WTC11 (cell line): ENCODE results near the gene HIPK3. TPM values are rescaled to one million over a fixed set of nuclear protein-coding genes. Genes with fewer than 3 reads are reported as not detected.

Source experiments
- ATAC-seq: fragments of 200-7000 bp; cut with Tn5 transposase; 2 replicates; pipeline ENCODE4 v1.10.0; 2021; ENCODE audit warnings: mild to moderate bottlenecking, moderate library complexity
- CTCF ChIA-PET: fragments of 300-600 bp; sonication (Branson Sonifier 250); formaldehyde crosslinking; loops from one replicate; lab custom pipeline; 2021; ENCODE audit warnings: antibody characterized with exemption; lab: Charles Lee
- POLR2A ChIA-PET: fragments of 350-600 bp; sonication (Branson Sonifier 250); formaldehyde crosslinking; loops from one replicate; lab custom pipeline; 2021; ENCODE audit warnings: antibody characterized with exemption; lab: Charles Lee
- DNase-seq: peaks from one replicate; pipeline ENCODE4 v3.0.0; 2021; ENCODE audit warnings: low spot score
- H3K27ac Mint-ChIP-seq: 2 replicates; pipeline ENCODE4 v1.8.0; 2021; ENCODE audit warnings: mixed read lengths
- H3K27me3 Mint-ChIP-seq: 2 replicates; pipeline ENCODE4 v1.8.0; 2021; ENCODE audit warnings: low read depth, mild to moderate bottlenecking, moderate library complexity, mixed read lengths
- H3K36me3 Mint-ChIP-seq: 2 replicates; pipeline ENCODE4 v1.8.0; 2021; ENCODE audit warnings: mixed read lengths
- H3K4me1 Mint-ChIP-seq: 2 replicates; pipeline ENCODE4 v1.8.0; 2022; ENCODE audit warnings: mixed read lengths
- H3K4me3 Mint-ChIP-seq: 2 replicates; pipeline ENCODE4 v1.8.0; 2021; ENCODE audit warnings: mild to moderate bottlenecking, moderate library complexity, mixed read lengths
- H3K9me3 Mint-ChIP-seq: 2 replicates; pipeline ENCODE4 v1.8.0; 2021; ENCODE audit warnings: mixed read lengths
- CBFB ChIP-seq: sonication (generic); formaldehyde crosslinking; IDR thresholded peaks from 2 replicates; pipeline ENCODE4 v1.8.1; 2022; ENCODE audit warnings: mild to moderate bottlenecking, low read depth, missing genetic modification reagents
- CREB1 ChIP-seq: sonication (generic); formaldehyde crosslinking; IDR thresholded peaks from 2 replicates; pipeline ENCODE4 v1.8.0; 2023; ENCODE audit warnings: mild to moderate bottlenecking, missing genetic modification reagents
- CREM ChIP-seq: sonication (generic); formaldehyde crosslinking; IDR thresholded peaks from 2 replicates; pipeline ENCODE4 v1.8.1; 2022; ENCODE audit warnings: mild to moderate bottlenecking, missing genetic modification reagents, moderate library complexity
- E2F4 ChIP-seq: sonication (generic); formaldehyde crosslinking; IDR thresholded peaks from 2 replicates; pipeline ENCODE4 v1.8.1; 2022; ENCODE audit warnings: low read depth, mild to moderate bottlenecking, moderate library complexity, missing genetic modification reagents, borderline replicate concordance
- ERG ChIP-seq: fragments of 250-450 bp; sonication (Bioruptor Pico); IDR thresholded peaks from 2 replicates; pipeline ENCODE4 v1.8.0; 2021; ENCODE audit warnings: mild to moderate bottlenecking
- FOXJ3 ChIP-seq: sonication (generic); formaldehyde crosslinking; IDR thresholded peaks from 2 replicates; pipeline ENCODE4 v1.9.0; 2021; ENCODE audit warnings: missing genetic modification reagents, mild to moderate bottlenecking, borderline replicate concordance
- JAZF1 ChIP-seq: fragments of 250-450 bp; sonication (Bioruptor Pico); IDR thresholded peaks from 2 replicates; pipeline ENCODE4 v1.9.0; 2021; ENCODE audit warnings: moderate library complexity, mild to moderate bottlenecking, inconsistent platforms
- JUN ChIP-seq: sonication (generic); formaldehyde crosslinking; IDR thresholded peaks from 2 replicates; pipeline ENCODE4 v1.8.0; 2023; ENCODE audit warnings: mild to moderate bottlenecking, missing genetic modification reagents
- OVOL2 ChIP-seq: fragments of 250-450 bp; sonication (Bioruptor Pico); IDR thresholded peaks from 2 replicates; pipeline ENCODE4 v1.9.0; 2021; ENCODE audit warnings: mild to moderate bottlenecking, borderline replicate concordance
- PRRX2 ChIP-seq: fragments of 250-450 bp; sonication (Bioruptor Pico); IDR thresholded peaks from 2 replicates; pipeline ENCODE4 v1.8.0; 2021; ENCODE audit warnings: mild to moderate bottlenecking
- SMAD4 ChIP-seq: sonication (generic); formaldehyde crosslinking; IDR thresholded peaks from 2 replicates; pipeline ENCODE4 v1.8.0; 2022; ENCODE audit warnings: mild to moderate bottlenecking, missing genetic modification reagents
- SP1 ChIP-seq: sonication (generic); formaldehyde crosslinking; conservative IDR thresholded peaks from 2 replicates; pipeline ENCODE4 v1.8.1; 2022; ENCODE audit warnings: missing genetic modification reagents
- TCF7 ChIP-seq: sonication (generic); formaldehyde crosslinking; IDR thresholded peaks from 2 replicates; pipeline ENCODE4 v1.8.0; 2022; ENCODE audit warnings: mild to moderate bottlenecking, low read depth, missing genetic modification reagents, moderate library complexity
- ZNF232 ChIP-seq: sonication (generic); formaldehyde crosslinking; IDR thresholded peaks from 2 replicates; pipeline ENCODE4 v1.8.0; 2022; ENCODE audit warnings: mild to moderate bottlenecking, missing genetic modification reagents
- ZNF671 ChIP-seq: fragments of 250-450 bp; sonication (Bioruptor Pico); IDR thresholded peaks from 2 replicates; pipeline ENCODE4 v1.8.0; 2021; ENCODE audit warnings: mild to moderate bottlenecking
- total RNA-seq: library from RNA; stranded (reverse); gene quantifications from 3 replicates; pipeline ENCODE4 v1.2.3, GENCODE V29; 2021
- TF ChIP-seq, protein P1 (sequence below): sonication (generic); formaldehyde crosslinking; IDR thresholded peaks from 2 replicates; pipeline ENCODE4 v1.8.0; 2022; ENCODE audit warnings: mild to moderate bottlenecking, missing genetic modification reagents
- TF ChIP-seq, protein P2 (sequence below): sonication (generic); formaldehyde crosslinking; IDR thresholded peaks from 2 replicates; pipeline ENCODE4 v1.8.1; 2022; ENCODE audit warnings: mild to moderate bottlenecking, moderate library complexity, missing genetic modification reagents
- TF ChIP-seq, protein P3 (sequence below): sonication (generic); formaldehyde crosslinking; IDR thresholded peaks from 2 replicates; pipeline ENCODE4 v1.8.1; 2023; ENCODE audit warnings: mild to moderate bottlenecking, missing genetic modification reagents, moderate library complexity
- TF ChIP-seq, protein P4 (sequence below): sonication (generic); formaldehyde crosslinking; IDR thresholded peaks from 2 replicates; pipeline ENCODE4 v1.8.1; 2022; ENCODE audit warnings: missing genetic modification reagents, borderline replicate concordance
- TF ChIP-seq, protein P5 (sequence below): sonication (generic); formaldehyde crosslinking; IDR thresholded peaks from 2 replicates; pipeline ENCODE4 v1.8.1; 2023; ENCODE audit warnings: mild to moderate bottlenecking, moderate library complexity, missing genetic modification reagents

HIPK3 gene
- total RNA-seq, 1 experiment from 2014 or later: 24.1 TPM

GRCh38 chr11:33383075-33383919, 126.1 kb downstream of the HIPK3 start:
- Mint-ChIP-seq H3K4me3 (no peak overlapping the region), H3K27ac (no peak overlapping the region), H3K4me1 (peaks cover 3% of the 10 kb centered on the region; the same call in 1 of the 2 replicates), H3K27me3 (peaks cover 15% of the 10 kb centered on the region), H3K9me3 (peaks cover 12% of the 10 kb centered on the region)
- DNase-seq: no peak
- CTCF ChIA-PET: no interaction called here
- POLR2A ChIA-PET: no interaction called here
- TF ChIP-seq SP1 (CRISPR knock-in tag) (no peak), PRRX2 (CRISPR knock-in tag) (no peak), CREB1 (no peak), FOXJ3 (CRISPR knock-in tag) (no peak)
- TF ChIP-seq, protein P1, sequence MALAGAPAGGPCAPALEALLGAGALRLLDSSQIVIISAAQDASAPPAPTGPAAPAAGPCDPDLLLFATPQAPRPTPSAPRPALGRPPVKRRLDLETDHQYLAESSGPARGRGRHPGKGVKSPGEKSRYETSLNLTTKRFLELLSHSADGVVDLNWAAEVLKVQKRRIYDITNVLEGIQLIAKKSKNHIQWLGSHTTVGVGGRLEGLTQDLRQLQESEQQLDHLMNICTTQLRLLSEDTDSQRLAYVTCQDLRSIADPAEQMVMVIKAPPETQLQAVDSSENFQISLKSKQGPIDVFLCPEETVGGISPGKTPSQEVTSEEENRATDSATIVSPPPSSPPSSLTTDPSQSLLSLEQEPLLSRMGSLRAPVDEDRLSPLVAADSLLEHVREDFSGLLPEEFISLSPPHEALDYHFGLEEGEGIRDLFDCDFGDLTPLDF (CRISPR knock-in tag): no peak
- TF ChIP-seq, all 79 proteins: peak for 0
- no peak for ATAC-seq
- H3K36me3 Mint-ChIP-seq: peaks cover 10% of the 10 kb centered on the region; the same call in 1 of the 2 replicates

GRCh38 chr11:33383920-33384209, 126.7 kb downstream of the HIPK3 start:
- Mint-ChIP-seq H3K36me3 (peaks cover 10% of the 10 kb centered on the region; the same call in 1 of the 2 replicates), H3K27me3 (peaks cover 10% of the 10 kb centered on the region)
- TF ChIP-seq JAZF1: no peak
- TF ChIP-seq CREM (CRISPR knock-in tag): no peak
- TF ChIP-seq TCF7 (CRISPR knock-in tag): no peak
- TF ChIP-seq, all 79 proteins: peak for 0
- Mint-ChIP-seq H3K4me1 (peaks cover 3% of the 10 kb centered on the region; the same call in 1 of the 2 replicates), H3K9me3 (peaks cover 12% of the 10 kb centered on the region), H3K27ac (no peak overlapping the region), H3K4me3 (no peak overlapping the region)
- ChIA-PET CTCF (no interaction called here), POLR2A (no interaction called here)
- ATAC-seq (no peak), DNase-seq (no peak)

GRCh38 chr11:33384220-33384619, 127.0 kb downstream of the HIPK3 start:
- Mint-ChIP-seq H3K27ac (no peak overlapping the region), H3K36me3 (peaks cover 10% of the 10 kb centered on the region; the same call in 1 of the 2 replicates), H3K27me3 (peaks cover 6% of the 10 kb centered on the region), H3K4me1 (peaks cover 3% of the 10 kb centered on the region; the same call in 1 of the 2 replicates), H3K4me3 (no peak overlapping the region), H3K9me3 (peaks cover 12% of the 10 kb centered on the region)
- DNase-seq (no peak), ATAC-seq (no peak)
- POLR2A ChIA-PET: no interaction called here
- CTCF ChIA-PET: no interaction called here
- no peak for TF ChIP-seq JUN (CRISPR knock-in tag)
- no peak for TF ChIP-seq SMAD4 (CRISPR knock-in tag)
- TF ChIP-seq ZNF671 (CRISPR knock-in tag): no peak
- no peak for TF ChIP-seq OVOL2 (CRISPR knock-in tag)
- TF ChIP-seq, protein P2, sequence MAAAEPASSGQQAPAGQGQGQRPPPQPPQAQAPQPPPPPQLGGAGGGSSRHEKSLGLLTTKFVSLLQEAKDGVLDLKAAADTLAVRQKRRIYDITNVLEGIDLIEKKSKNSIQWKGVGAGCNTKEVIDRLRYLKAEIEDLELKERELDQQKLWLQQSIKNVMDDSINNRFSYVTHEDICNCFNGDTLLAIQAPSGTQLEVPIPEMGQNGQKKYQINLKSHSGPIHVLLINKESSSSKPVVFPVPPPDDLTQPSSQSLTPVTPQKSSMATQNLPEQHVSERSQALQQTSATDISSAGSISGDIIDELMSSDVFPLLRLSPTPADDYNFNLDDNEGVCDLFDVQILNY (CRISPR knock-in tag): no peak
- no peak for TF ChIP-seq E2F4 (CRISPR knock-in tag)
- TF ChIP-seq, protein P3, sequence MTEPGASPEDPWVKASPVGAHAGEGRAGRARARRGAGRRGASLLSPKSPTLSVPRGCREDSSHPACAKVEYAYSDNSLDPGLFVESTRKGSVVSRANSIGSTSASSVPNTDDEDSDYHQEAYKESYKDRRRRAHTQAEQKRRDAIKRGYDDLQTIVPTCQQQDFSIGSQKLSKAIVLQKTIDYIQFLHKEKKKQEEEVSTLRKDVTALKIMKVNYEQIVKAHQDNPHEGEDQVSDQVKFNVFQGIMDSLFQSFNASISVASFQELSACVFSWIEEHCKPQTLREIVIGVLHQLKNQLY (CRISPR knock-in tag): no peak
- TF ChIP-seq SP1 (CRISPR knock-in tag): no peak
- TF ChIP-seq CBFB (CRISPR knock-in tag): no peak
- TF ChIP-seq ERG (CRISPR knock-in tag): no peak
- TF ChIP-seq, protein P4, sequence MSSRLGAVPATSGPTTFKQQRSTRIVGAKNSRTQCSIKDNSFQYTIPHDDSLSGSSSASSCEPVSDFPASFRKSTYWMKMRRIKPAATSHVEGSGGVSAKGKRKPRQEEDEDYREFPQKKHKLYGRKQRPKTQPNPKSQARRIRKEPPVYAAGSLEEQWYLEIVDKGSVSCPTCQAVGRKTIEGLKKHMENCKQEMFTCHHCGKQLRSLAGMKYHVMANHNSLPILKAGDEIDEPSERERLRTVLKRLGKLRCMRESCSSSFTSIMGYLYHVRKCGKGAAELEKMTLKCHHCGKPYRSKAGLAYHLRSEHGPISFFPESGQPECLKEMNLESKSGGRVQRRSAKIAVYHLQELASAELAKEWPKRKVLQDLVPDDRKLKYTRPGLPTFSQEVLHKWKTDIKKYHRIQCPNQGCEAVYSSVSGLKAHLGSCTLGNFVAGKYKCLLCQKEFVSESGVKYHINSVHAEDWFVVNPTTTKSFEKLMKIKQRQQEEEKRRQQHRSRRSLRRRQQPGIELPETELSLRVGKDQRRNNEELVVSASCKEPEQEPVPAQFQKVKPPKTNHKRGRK (CRISPR knock-in tag): no peak
- TF ChIP-seq, protein P5, sequence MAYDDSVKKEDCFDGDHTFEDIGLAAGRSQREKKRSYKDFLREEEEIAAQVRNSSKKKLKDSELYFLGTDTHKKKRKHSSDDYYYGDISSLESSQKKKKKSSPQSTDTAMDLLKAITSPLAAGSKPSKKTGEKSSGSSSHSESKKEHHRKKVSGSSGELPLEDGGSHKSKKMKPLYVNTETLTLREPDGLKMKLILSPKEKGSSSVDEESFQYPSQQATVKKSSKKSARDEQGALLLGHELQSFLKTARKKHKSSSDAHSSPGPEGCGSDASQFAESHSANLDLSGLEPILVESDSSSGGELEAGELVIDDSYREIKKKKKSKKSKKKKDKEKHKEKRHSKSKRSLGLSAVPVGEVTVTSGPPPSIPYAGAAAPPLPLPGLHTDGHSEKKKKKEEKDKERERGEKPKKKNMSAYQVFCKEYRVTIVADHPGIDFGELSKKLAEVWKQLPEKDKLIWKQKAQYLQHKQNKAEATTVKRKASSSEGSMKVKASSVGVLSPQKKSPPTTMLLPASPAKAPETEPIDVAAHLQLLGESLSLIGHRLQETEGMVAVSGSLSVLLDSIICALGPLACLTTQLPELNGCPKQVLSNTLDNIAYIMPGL (CRISPR knock-in tag): no peak
- no peak for TF ChIP-seq JAZF1
- no peak for TF ChIP-seq ZNF232 (CRISPR knock-in tag)
- no peak for TF ChIP-seq TCF7 (CRISPR knock-in tag)
